Type B pancreatic cell (in vitro differentiated cells): ENCODE measurements around the gene PEX11G. TPM values are rescaled to one million over a fixed set of nuclear protein-coding genes. Genes with fewer than 3 reads are reported as not detected.
"Not testable (repeated sequence)": the region's sequence is repeated elsewhere in the genome, so short reads cannot be mapped to it uniquely, and the experiment has no call there.

Experiments
- DNase-seq: peaks from one replicate; pipeline ENCODE4 v3.0.0; 2021; ENCODE audit warnings: mixed read lengths; ENCODE audit not compliant: unreplicated experiment; ENCODE audit errors: extremely low spot score
- H3K27ac Mint-ChIP-seq: 2 replicates; pipeline ENCODE4 v1.8.0; 2021; ENCODE audit warnings: mild to moderate bottlenecking, mixed read lengths
- H3K27me3 Mint-ChIP-seq: 2 replicates; pipeline ENCODE4 v1.8.0; 2021; ENCODE audit warnings: mixed read lengths
- H3K36me3 Mint-ChIP-seq: 2 replicates; pipeline ENCODE4 v1.8.0; 2021; ENCODE audit warnings: mixed read lengths
- H3K4me1 Mint-ChIP-seq: one replicate; pipeline ENCODE4 v1.8.0; 2021; ENCODE audit warnings: mixed read lengths; ENCODE audit not compliant: unreplicated experiment
- H3K4me3 Mint-ChIP-seq: 2 replicates; pipeline ENCODE4 v1.8.0; 2021; ENCODE audit warnings: mild to moderate bottlenecking, mixed read lengths
- H3K9me3 Mint-ChIP-seq: 2 replicates; pipeline ENCODE4 v1.8.0; 2021; ENCODE audit warnings: mixed read lengths
- CTCF ChIP-seq: fragments of 200-600 bp; sonication (generic); conservative IDR thresholded peaks from 2 replicates; pipeline ENCODE4 v1.5.0; 2021; ENCODE audit warnings: antibody characterized with exemption, mild to moderate bottlenecking
- total RNA-seq: library from RNA; stranded (reverse); gene quantifications from 2 replicates; pipeline ENCODE4 v1.2.1, GENCODE V29; 2021; ENCODE audit warnings: low replicate concordance

Gene PEX11G
- total RNA-seq, 1 donor from 2014 or later: 5.7 TPM

GRCh38 chr19:7455600-7456296 is 33.1 kb downstream of the PEX11G start:
- no peak overlapping the region for H3K4me3 Mint-ChIP-seq
- H3K27ac Mint-ChIP-seq: no peak overlapping the region
- no peaks in the 10 kb centered on the region for H3K4me1 Mint-ChIP-seq
- no peaks in the 10 kb centered on the region for H3K27me3 Mint-ChIP-seq
- H3K36me3 Mint-ChIP-seq: peaks cover 44% of the 10 kb centered on the region
- H3K9me3 Mint-ChIP-seq: peaks cover 6% of the 10 kb centered on the region
- TF ChIP-seq CTCF: no peak
- no peak for DNase-seq

GRCh38 chr19:7454998-7455397 is 33.8 kb downstream of the PEX11G start:
- peaks cover 6% of the 10 kb centered on the region for H3K9me3 Mint-ChIP-seq
- no peak overlapping the region for H3K4me3 Mint-ChIP-seq
- DNase-seq: no peak
- no peaks in the 10 kb centered on the region for H3K27me3 Mint-ChIP-seq
- no peaks in the 10 kb centered on the region for H3K4me1 Mint-ChIP-seq
- TF ChIP-seq CTCF: no peak
- H3K36me3 Mint-ChIP-seq: peaks cover 51% of the 10 kb centered on the region
- no peak overlapping the region for H3K27ac Mint-ChIP-seq

GRCh38 chr19:7450243-7451223 is 38.3 kb downstream of the PEX11G start:
- Mint-ChIP-seq H3K36me3 (peaks cover 53% of the 10 kb centered on the region), H3K27me3 (no peaks in the 10 kb centered on the region), H3K9me3 (peaks cover 5% of the 10 kb centered on the region), H3K27ac (no peak overlapping the region), H3K4me3 (no peak overlapping the region), H3K4me1 (no peaks in the 10 kb centered on the region)
- TF ChIP-seq CTCF: no peak
- no peak for DNase-seq

- not testable (repeated sequence) for H3K27me3 Mint-ChIP-seq, H3K9me3 Mint-ChIP-seq, H3K27ac Mint-ChIP-seq, DNase-seq, H3K4me1 Mint-ChIP-seq, H3K4me3 Mint-ChIP-seq
- H3K36me3 Mint-ChIP-seq: peaks cover 43% of the 10 kb centered on the region
Measured at GRCh38 chr19:7449391-7450070, 39.3 kb downstream of the PEX11G start.

- TF ChIP-seq CTCF: no peak
- Mint-ChIP-seq H3K4me3 (no peak overlapping the region), H3K27me3 (no peaks in the 10 kb centered on the region), H3K9me3 (no peaks in the 10 kb centered on the region), H3K36me3 (peaks cover 31% of the 10 kb centered on the region), H3K4me1 (no peaks in the 10 kb centered on the region), H3K27ac (no peak overlapping the region)
- DNase-seq: no peak
Measured at GRCh38 chr19:7447648-7448047, 41.2 kb downstream of the PEX11G start.
